C4-2B (cell line): ENCODE measurements around the gene ROPN1.
"Not testable (repeated sequence)": the region's sequence is repeated elsewhere in the genome, so short reads cannot be mapped to it uniquely, and the experiment has no call there.

Experiments used
- ZFX ChIP-seq: fragments of 450-650 bp; IDR thresholded peaks from 2 replicates; pipeline ENCODE4 v1.6.1; 2017
- TF ChIP-seq, protein P1 (sequence below): fragments of 450-650 bp; conservative IDR thresholded peaks from 2 replicates; pipeline ENCODE4 v1.5.1; 2017; ENCODE audit warnings: mild to moderate bottlenecking

DNA sequence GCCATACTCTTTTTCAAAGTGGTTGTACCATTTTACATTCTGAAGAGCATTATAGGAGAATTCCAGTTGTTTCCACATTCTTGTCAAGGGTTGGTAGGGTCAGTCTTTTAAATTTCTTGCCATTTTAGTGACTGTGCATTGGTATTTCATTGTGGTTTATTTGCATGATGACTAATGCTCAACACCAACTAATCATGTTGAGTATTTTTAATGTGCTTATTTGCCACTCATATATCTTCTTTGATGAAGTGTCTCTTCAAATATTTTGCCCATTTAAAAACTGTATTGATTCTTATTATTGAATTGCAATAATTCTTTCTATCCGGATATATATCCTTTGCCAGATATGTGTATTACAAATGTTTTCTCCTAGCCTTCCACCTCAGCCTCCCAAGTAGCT lies 16.4 kb upstream of the ROPN1 start:
- TF ChIP-seq, protein P1, sequence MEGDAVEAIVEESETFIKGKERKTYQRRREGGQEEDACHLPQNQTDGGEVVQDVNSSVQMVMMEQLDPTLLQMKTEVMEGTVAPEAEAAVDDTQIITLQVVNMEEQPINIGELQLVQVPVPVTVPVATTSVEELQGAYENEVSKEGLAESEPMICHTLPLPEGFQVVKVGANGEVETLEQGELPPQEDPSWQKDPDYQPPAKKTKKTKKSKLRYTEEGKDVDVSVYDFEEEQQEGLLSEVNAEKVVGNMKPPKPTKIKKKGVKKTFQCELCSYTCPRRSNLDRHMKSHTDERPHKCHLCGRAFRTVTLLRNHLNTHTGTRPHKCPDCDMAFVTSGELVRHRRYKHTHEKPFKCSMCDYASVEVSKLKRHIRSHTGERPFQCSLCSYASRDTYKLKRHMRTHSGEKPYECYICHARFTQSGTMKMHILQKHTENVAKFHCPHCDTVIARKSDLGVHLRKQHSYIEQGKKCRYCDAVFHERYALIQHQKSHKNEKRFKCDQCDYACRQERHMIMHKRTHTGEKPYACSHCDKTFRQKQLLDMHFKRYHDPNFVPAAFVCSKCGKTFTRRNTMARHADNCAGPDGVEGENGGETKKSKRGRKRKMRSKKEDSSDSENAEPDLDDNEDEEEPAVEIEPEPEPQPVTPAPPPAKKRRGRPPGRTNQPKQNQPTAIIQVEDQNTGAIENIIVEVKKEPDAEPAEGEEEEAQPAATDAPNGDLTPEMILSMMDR: not testable (repeated sequence)
- TF ChIP-seq ZFX: not testable (repeated sequence)
